Nucleus accumbens (tissue), 56 donors: ENCODE data around the gene GRN.
"Not testable (repeated sequence)": the region's sequence is repeated elsewhere in the genome, so short reads cannot be mapped to it uniquely, and the experiment has no call there.

Experiments used
- DNase-seq, 56 donors: peaks; one replicate each; lab custom pipeline; 2025; lab: John Stamatoyannopoulos, UW

Gene GRN

GRCh38 chr17:44359458-44360143, 14.5 kb downstream of the GRN start:
- DNase-seq: no peak

- DNase-seq: peak in 6 of 56 donors; percentile 22 to 55 (median 32)
Observed at GRCh38 chr17:44360144-44360533, 15.0 kb downstream of the GRN start.

- peak in 6 of 56 donors; percentile 9 to 28 (median 20) for DNase-seq
Observed at GRCh38 chr17:44360826-44361225, 15.7 kb downstream of the GRN start.

GRCh38 chr17:44361292-44362260, 16.5 kb downstream of the GRN start:
- DNase-seq: peak in 1 of 56 donors; percentile 13

- DNase-seq: no peak
Observed at GRCh38 chr17:44362459-44362948, 17.4 kb downstream of the GRN start.

- peak in 14 of 56 donors; percentile 9 to 58 (median 34) for DNase-seq
Observed at GRCh38 chr17:44362949-44363612, 18.0 kb downstream of the GRN start.

GRCh38 chr17:44363613-44364159, 18.6 kb downstream of the GRN start, which contains the start of gene FAM171A2:
FAM171A2 (minus strand) TSS chr17:44363853; CDS start chr17:44363714, 139 bp downstream.
- peak in 34 of 56 donors; percentile 10 to 66 (median 34) for DNase-seq

DNA sequence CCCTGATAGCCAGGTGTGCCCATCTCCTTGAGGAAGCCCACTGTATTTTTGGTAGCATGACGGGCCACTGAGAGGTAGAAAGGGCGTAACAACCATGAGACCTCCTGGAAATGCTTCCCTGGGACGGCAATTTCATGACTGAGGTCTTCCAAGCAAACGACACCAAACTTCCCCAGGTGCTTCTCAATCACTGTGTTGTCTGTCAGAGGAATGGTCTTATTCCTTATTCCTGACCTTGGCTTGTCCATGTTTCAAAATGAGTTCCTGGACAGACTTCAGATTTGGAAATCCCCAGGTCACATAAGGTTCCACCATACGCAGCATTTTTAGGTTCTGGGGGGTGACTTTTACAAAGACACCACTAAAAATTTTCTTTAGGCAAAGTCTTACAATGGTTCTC, 19.9 kb downstream of the GRN start:
- DNase-seq: not testable (repeated sequence)

DNA sequence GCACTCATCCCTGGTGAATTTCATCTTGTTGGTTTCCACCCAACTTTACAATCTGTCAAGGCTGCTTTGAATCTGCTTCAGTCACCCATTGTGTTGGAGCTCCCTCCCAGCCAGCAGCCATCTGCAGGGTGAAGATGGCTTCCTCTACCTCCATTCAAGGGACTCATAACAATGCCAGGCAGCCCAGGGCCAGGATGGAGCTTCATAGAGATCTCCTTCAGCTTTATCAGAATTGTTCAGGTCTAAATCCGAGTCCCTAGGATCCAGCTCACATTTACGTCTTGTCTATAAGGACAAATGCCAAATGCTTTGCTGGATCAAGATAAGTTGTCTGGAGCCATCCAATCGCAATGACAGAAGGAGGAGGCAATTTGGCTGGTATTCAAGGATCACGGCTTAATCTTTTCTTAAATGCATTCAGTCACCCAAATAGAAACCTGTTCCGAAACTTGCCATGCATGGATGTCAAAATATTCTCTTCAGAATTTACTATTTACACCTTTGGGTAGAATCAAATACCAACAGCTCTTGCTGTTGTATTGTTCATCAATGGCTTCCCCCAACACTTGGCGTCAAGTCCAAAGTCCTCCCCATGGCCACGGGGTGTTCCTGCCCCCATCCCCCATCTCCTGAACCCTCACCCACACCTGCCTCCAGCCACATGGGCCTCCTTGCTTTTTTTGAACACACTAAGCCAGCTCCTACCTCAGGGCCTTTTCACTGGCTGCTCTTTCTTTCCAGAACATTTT, 22.3 kb downstream of the GRN start:
- DNase-seq: no peak

DNA sequence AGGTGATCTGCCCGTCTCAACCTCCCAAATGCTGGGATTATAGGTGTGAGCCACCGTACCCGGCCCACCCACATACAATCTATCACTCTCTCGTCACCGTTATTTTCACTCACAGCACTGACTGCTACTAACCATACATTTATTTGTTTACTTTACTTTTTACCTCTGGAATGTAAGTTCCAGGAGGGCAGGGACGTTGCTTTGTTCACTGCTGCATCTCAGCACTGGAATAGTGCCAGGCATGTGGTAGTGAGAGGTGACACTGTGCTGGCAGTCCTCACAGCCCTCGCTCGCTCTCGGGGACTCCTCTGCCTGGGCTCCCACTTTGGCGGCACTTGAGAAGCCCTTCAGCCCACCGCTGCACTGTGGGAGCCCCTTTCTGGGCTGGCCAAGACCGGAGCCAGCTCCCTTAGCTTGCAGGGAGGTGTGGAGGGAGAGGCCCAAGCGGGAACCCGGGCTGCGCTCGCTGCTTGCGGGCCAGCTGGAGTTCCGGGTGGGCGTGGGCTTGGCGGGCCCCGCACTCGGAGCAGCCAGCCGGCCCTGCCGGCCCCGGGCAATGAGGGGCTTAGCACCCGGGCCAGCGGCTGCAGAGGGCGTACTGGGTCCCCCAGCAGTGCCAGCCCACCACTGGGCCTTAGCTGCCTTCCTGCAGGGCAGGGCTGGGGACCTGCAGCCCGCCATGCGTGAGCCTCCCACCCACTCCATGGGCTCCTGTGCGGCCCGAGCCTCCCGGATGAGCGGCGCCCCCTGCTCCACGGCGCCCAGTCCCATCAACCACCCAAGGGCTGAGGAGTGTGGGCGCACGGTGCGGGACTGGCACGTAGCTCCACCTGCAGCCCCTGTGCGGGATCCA, 23.5 kb downstream of the GRN start:
- DNase-seq: not testable (repeated sequence)

GRCh38 chr17:44369414-44370023, 24.4 kb downstream of the GRN start:
- not testable (repeated sequence) for DNase-seq

DNA sequence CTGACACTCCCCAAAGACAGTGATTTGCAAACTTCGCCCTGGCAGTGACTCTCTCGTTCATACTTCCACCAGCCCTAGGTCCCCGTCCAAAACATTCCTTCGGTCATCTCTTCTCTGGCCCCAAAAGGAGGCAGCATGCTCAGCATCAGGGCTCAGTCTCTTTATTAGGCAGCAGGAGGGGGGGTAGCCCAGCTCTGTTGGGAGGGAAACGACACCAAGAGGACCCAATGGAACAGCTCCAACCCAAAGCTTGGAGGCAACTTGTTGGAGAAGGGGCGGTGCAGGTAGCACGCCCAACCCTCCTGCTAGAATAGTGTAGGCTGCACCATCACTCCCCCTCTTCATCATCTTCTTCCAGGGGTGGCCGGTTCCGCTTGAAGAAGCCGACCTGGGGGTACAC, 26.9 kb downstream of the GRN start:
- no peak for DNase-seq

DNA sequence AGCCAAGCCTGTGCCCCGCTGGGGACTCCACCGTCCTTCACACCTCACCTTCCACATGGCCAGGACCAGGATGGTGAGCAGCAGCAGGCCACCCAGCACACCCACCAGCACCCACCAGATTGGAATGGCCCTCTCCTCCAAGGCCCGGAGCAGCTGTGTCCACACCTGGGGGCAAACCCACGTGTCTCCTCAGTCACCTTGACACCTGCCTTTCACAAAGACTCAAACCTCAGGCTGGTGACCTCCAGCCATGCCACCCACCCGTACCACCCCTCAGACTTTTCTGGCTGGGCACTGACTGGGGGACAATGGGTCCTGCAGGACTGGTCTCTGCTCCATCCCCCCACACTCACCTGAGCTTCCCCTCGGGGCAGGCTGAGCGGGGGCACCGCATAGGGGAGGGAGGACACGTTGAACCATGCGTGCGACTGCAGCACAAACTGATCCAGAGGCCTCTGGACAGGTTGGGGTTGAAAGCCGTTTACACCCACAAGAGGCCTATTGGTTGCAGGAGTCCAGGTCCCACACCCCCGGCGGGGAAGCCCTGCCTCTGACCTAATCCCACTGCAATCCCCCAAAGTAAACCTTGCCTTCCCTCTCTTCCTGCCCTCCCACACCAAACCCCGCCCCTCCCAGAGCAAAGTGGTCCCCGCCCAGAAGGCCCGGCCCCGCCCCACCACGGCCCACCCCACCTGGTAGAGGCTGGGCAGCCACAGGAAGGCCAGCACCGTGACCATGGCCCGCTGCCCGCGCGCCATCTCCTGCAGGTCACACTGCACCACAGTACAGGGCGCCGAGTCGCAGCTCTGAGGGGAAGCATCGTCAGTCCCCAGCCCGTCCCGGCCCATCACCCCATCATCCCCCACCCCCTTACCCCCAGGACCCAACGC, 29.4 kb downstream of the GRN start:
- DNase-seq: no peak

DNA sequence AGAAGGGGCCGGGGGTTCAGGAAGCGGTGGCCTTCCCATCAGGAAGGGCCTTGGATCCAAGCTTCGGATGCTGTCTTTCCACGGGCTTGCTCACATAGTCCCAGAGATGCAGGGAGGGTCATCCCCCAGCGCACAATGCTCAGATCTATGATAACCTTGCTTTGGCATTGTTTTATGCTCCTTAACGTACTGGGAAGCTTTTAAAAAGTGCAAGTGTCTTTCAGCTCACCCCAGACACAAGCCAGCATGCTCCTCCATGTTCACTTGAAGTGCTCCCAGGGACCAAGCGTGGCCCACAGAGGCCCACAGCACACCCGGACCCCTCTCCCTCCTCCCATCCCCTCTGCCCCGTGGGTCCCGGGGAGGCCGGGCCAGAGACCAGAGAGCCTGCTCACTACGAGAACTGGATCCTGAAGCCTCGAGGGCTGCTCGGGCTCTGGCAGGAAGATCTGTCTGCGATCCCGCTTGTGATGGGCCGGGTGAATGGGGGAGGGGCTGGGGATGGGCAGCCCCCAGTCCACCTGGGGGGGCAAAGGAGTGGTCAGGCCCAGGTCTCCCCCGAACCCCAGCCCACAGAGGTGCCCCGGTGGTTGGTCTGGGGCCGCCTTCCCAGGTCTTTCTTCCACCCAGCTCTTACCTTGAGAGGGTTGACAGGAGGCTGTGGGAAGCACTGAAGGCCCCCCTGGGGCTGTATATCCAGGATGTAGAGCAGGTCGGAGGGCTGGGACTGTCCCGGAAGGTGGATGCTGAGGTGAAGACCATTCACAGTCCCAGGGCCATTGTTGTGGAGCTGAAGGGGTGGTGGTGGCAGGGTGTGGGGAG, 30.3 kb downstream of the GRN start:
- DNase-seq: no peak

- DNase-seq: peak in 16 of 56 donors; percentile 3 to 57 (median 34)
Observed at GRCh38 chr17:44376124-44376523, 31.0 kb downstream of the GRN start.

- DNase-seq: no peak
Observed at GRCh38 chr17:44376779-44377178, 31.7 kb downstream of the GRN start.
